Uterus (tissue), 2 donors: ENCODE data around the gene AKAP1.

Experiments
- POLR2A ChIP-seq, 2 donors: fragments of 450-650 bp; IDR thresholded peaks; one replicate each; pipeline ENCODE4 v1.6.1; 2016; ENCODE audit warnings: antibody characterized with exemption in 2 of 2, mild to moderate bottlenecking in 1 of 2, moderate library complexity in 1 of 2
- TF ChIP-seq, protein P1 (sequence below), 4 experiments: fragments of 200-600 bp in 2 of 4; fragments of 450-650 bp in 2 of 4; sonication (generic) in 2 of 4; IDR thresholded peaks; one replicate each; pipeline ENCODE4 v1.5.1; 2016 to 2019; ENCODE audit warnings: antibody characterized with exemption in 4 of 4, mild to moderate bottlenecking in 2 of 4, moderate library complexity in 1 of 4

DNA sequence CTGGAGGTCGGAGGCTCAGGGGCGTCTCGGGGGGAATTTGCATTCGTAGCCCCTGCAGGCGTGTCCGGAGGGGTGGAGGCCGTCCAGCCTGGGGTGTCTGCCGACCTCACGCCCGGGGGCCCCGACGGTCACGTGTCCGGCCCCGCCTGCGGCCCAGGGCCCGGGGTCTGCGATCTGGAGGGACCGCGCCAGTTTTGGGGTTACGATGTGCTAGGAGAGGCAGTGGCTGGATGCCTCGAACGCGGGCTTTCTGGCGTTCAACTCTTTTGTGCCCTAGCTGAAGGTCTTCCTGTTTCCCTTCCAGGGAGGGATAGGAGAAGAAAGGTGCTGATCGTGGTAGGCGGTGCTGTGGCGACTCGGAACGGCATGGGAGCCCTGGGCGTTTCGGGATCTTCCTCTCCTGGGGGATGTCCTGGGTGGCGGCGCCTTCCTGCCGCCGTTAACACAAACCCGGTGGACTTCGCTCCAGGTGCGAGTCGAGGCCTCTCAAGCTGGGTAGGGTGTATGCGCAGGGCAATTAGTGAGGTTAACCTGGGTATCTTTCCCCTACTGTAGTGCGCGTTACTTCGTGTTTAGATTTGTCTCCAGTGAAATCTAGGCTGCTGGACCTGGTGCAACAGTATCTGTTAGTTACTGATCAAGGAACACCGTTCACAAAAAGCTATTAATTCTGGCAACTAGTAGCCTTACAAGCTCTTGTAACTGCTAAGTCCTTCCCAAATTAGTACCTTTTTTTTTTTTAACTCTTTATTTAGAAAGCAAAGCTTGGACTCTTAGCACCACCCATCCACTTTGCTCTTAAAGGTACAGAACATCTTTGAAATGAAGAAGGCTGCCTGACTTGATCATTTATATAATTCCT is 1.3 kb downstream of the AKAP1 start:
- TF ChIP-seq, protein P1, sequence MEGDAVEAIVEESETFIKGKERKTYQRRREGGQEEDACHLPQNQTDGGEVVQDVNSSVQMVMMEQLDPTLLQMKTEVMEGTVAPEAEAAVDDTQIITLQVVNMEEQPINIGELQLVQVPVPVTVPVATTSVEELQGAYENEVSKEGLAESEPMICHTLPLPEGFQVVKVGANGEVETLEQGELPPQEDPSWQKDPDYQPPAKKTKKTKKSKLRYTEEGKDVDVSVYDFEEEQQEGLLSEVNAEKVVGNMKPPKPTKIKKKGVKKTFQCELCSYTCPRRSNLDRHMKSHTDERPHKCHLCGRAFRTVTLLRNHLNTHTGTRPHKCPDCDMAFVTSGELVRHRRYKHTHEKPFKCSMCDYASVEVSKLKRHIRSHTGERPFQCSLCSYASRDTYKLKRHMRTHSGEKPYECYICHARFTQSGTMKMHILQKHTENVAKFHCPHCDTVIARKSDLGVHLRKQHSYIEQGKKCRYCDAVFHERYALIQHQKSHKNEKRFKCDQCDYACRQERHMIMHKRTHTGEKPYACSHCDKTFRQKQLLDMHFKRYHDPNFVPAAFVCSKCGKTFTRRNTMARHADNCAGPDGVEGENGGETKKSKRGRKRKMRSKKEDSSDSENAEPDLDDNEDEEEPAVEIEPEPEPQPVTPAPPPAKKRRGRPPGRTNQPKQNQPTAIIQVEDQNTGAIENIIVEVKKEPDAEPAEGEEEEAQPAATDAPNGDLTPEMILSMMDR (IDR thresholded peaks at IDR 0.05): no peak
- no peak for TF ChIP-seq POLR2A (IDR thresholded peaks at IDR 0.05)
